ENCODE results near the gene GOSR1.

DNA sequence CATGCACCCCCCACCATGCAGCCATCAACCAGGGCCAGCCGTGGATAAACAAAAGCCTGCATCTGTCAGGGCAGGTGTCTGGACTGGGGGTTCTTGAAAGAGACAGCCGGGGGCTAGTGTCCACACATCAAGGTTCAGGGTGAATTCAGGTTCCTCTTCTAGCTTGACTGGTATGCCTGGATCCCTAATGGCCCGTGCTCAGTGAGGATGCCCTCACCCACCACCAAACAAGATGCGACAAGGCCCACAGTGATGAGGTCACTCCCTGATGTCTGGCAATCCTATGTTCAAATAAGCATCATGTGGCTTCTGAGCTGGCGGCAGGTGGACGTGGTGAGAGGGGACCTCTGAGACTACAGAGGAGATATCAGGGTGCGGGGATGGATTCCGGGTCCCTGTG lies 64.6 kb downstream of the GOSR1 start:
- TF ChIP-seq EZH2 (IDR thresholded peaks at IDR 0.05; ENCODE audit: borderline replicate concordance, low read length) = no peak
- no peak for TF ChIP-seq CTCF (conservative IDR thresholded peaks at IDR 0.05 in 1 of 2, IDR thresholded peaks at IDR 0.05 in 1 of 2; ENCODE audit: extremely low read depth in 1 of 2, insufficient read depth in 1 of 2, low read depth in 1 of 2, low read length in 2 of 2)

Data from mammary epithelial cell (primary cell).